HepG2 (cell line): ENCODE results near the gene TMEM14C. TPM values are rescaled to one million over a fixed set of nuclear protein-coding genes. Genes with fewer than 3 reads are reported as not detected.

ENCODE experiments used
- BRD4 ChIP-seq: sonication (generic); formaldehyde crosslinking; IDR thresholded peaks from 2 replicates; pipeline ENCODE4 v1.4.0; 2020; ENCODE audit warnings: missing genetic modification reagents
- GATA4 ChIP-seq: sonication (generic); IDR thresholded peaks from 2 replicates; pipeline ENCODE4 v1.6.1; 2016; ENCODE audit warnings: antibody characterized with exemption, low read depth, borderline replicate concordance
- MAF1 ChIP-seq: sonication (generic); formaldehyde crosslinking; IDR thresholded peaks from 2 replicates; pipeline ENCODE4 v1.5.0; 2020; ENCODE audit warnings: missing genetic modification reagents, borderline replicate concordance
- MTA1 ChIP-seq: sonication (generic); formaldehyde crosslinking; IDR thresholded peaks from 2 replicates; pipeline ENCODE4 v1.4.0; 2020; ENCODE audit warnings: missing genetic modification reagents, mild to moderate bottlenecking, borderline replicate concordance
- MYC ChIP-seq: sonication (generic); formaldehyde crosslinking; IDR thresholded peaks from 2 replicates; pipeline ENCODE4 v1.9.0; 2021; ENCODE audit warnings: missing genetic modification reagents, borderline replicate concordance
- PAX8 ChIP-seq: sonication (generic); formaldehyde crosslinking; IDR thresholded peaks from 2 replicates; pipeline ENCODE4 v1.8.0; 2022; ENCODE audit warnings: mild to moderate bottlenecking, missing genetic modification reagents, borderline replicate concordance
- TARDBP ChIP-seq: sonication (generic); formaldehyde crosslinking; IDR thresholded peaks from 2 replicates; pipeline ENCODE4 v1.8.0; 2022; ENCODE audit warnings: mild to moderate bottlenecking, missing genetic modification reagents
- ZFP36L1 ChIP-seq: sonication (generic); formaldehyde crosslinking; IDR thresholded peaks from 2 replicates; pipeline ENCODE4 v1.8.0; 2022; ENCODE audit warnings: mild to moderate bottlenecking, missing genetic modification reagents, moderate library complexity
- ZNF205 ChIP-seq: IDR thresholded peaks from 2 replicates; pipeline ENCODE4 v1.6.1; 2018; ENCODE audit warnings: missing biosample characterization, missing genetic modification reagents
- ZNF232 ChIP-seq: sonication (generic); formaldehyde crosslinking; IDR thresholded peaks from 2 replicates; pipeline ENCODE4 v1.4.0; 2020; ENCODE audit warnings: missing genetic modification reagents, borderline replicate concordance
- ZNF256 ChIP-seq: sonication (generic); formaldehyde crosslinking; conservative IDR thresholded peaks from 2 replicates; pipeline ENCODE4 v1.4.0; 2020; ENCODE audit warnings: missing genetic modification reagents
- ZNF383 ChIP-seq: sonication (generic); formaldehyde crosslinking; IDR thresholded peaks from 2 replicates; pipeline ENCODE4 v1.4.0; 2020; ENCODE audit warnings: missing genetic modification reagents, mild to moderate bottlenecking, borderline replicate concordance
- ZNF547 ChIP-seq: sonication (generic); formaldehyde crosslinking; IDR thresholded peaks from 2 replicates; pipeline ENCODE4 v1.5.1; 2020; ENCODE audit warnings: mild to moderate bottlenecking, missing genetic modification reagents
- polyA plus RNA-seq, 8 experiments: library from polyadenylated mRNA; depleted of rRNA in 3 of 8; stranded (reverse) in 7 of 8; unstranded in 1 of 8; fragments of >200 nt; fragmentation: Illumina TruSeq in 4 of 8; extraction: Trizol in 4 of 8; gene quantifications; 2 replicates each; pipeline versions ENCODE4 v1.2.1 to v1.2.3, GENCODE V29; 2011 to 2016; ENCODE audit warnings: low read depth in 4 of 8, missing spikeins in 1 of 8, mixed read lengths in 1 of 8; ENCODE audit not compliant: insufficient read depth in 1 of 8
- total RNA-seq, 5 experiments: library from RNA; depleted of rRNA; stranded (reverse); fragments of >200 nt; fragmentation: Illumina TruSeq; extraction: Trizol; gene quantifications; 2 replicates each; pipeline ENCODE4 v1.2.3, GENCODE V29; 2016; ENCODE audit warnings: low read depth in 1 of 5
- TF ChIP-seq, protein P1 (sequence below): sonication (generic); formaldehyde crosslinking; IDR thresholded peaks from 2 replicates; pipeline ENCODE4 v1.4.0; 2020; ENCODE audit warnings: mild to moderate bottlenecking, missing genetic modification reagents
- TF ChIP-seq, protein P2 (sequence below): sonication (generic); formaldehyde crosslinking; conservative IDR thresholded peaks from 2 replicates; pipeline ENCODE4 v1.8.0; 2022; ENCODE audit warnings: mild to moderate bottlenecking, moderate library complexity, missing genetic modification reagents
- TF ChIP-seq, protein P3 (sequence below): sonication (generic); formaldehyde crosslinking; IDR thresholded peaks from 2 replicates; pipeline ENCODE4 v1.5.1; 2020; ENCODE audit warnings: mild to moderate bottlenecking, missing genetic modification reagents, moderate library complexity
- TF ChIP-seq, protein P4 (sequence below): sonication (generic); formaldehyde crosslinking; IDR thresholded peaks from 2 replicates; pipeline ENCODE4 v1.4.0; 2020; ENCODE audit warnings: missing genetic modification reagents
- TF ChIP-seq, protein P5 (sequence below): sonication (generic); formaldehyde crosslinking; IDR thresholded peaks from 2 replicates; pipeline ENCODE4 v1.8.0; 2022; ENCODE audit warnings: missing genetic modification reagents, mild to moderate bottlenecking, moderate library complexity, borderline replicate concordance

The TMEM14C gene
- total and polyA plus RNA-seq, 2 of the 13 experiments (the other 11 are each of a cell fraction or from before 2014, with no cell fraction given): 184 TPM

DNA sequence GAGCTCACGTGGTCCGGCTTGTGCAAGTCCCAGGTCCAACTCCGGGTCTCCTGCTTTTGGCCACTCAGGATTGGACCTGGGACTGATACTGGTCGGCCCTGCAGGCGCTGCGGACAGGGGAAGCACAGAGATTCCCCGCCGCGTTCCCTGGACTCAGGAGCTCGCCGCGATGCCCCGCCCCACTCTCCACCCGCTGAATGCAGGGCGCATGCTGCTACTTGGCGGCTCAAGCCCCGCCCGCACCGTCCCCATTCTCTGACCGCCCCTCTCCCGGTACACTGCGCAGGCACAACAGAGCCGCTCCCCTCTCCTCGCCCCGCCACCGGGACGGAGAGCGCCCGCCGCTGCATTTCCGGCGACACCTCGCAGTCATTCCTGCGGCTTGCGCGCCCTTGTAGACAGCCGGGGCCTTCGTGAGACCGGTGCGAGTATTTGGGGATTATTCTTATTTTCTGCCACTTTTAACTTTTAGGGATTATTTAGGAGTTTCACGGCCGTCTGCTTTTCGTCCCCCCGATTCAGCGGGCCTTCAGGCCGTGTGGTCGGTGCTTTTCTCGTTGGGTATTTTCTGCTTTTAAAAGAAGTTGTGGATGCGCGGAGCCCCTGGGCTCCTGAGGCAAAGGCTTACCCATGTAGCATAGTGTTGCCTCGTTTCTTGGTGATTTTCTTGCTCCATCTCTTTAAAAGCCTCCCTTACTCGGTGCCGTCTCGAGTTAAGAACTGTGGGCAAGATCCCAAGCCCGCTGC lies at the start of gene TMEM14C (continued):
- TF ChIP-seq, protein P1, sequence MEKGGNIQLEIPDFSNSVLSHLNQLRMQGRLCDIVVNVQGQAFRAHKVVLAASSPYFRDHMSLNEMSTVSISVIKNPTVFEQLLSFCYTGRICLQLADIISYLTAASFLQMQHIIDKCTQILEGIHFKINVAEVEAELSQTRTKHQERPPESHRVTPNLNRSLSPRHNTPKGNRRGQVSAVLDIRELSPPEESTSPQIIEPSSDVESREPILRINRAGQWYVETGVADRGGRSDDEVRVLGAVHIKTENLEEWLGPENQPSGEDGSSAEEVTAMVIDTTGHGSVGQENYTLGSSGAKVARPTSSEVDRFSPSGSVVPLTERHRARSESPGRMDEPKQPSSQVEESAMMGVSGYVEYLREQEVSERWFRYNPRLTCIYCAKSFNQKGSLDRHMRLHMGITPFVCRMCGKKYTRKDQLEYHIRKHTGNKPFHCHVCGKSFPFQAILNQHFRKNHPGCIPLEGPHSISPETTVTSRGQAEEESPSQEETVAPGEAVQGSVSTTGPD (CRISPR knock-in tag): no peak
- TF ChIP-seq TARDBP: peak; percentile 88; the same call in 1 of the 2 replicates
- peak; percentile 56; the same call in 1 of the 2 replicates for TF ChIP-seq MAF1 (CRISPR knock-in tag)
- peak; percentile 97 for TF ChIP-seq MTA1 (CRISPR knock-in tag)
- TF ChIP-seq MYC (CRISPR knock-in tag): peak; percentile 96
- TF ChIP-seq, protein P2, sequence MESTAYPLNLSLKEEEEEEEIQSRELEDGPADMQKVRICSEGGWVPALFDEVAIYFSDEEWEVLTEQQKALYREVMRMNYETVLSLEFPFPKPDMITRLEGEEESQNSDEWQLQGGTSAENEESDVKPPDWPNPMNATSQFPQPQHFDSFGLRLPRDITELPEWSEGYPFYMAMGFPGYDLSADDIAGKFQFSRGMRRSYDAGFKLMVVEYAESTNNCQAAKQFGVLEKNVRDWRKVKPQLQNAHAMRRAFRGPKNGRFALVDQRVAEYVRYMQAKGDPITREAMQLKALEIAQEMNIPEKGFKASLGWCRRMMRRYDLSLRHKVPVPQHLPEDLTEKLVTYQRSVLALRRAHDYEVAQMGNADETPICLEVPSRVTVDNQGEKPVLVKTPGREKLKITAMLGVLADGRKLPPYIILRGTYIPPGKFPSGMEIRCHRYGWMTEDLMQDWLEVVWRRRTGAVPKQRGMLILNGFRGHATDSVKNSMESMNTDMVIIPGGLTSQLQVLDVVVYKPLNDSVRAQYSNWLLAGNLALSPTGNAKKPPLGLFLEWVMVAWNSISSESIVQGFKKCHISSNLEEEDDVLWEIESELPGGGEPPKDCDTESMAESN (CRISPR knock-in tag): peak; percentile 90
- TF ChIP-seq BRD4: peak; percentile 61; the same call in 1 of the 2 replicates
- TF ChIP-seq PAX8: peak; percentile 39; the same call in 1 of the 2 replicates
- TF ChIP-seq, protein P3, sequence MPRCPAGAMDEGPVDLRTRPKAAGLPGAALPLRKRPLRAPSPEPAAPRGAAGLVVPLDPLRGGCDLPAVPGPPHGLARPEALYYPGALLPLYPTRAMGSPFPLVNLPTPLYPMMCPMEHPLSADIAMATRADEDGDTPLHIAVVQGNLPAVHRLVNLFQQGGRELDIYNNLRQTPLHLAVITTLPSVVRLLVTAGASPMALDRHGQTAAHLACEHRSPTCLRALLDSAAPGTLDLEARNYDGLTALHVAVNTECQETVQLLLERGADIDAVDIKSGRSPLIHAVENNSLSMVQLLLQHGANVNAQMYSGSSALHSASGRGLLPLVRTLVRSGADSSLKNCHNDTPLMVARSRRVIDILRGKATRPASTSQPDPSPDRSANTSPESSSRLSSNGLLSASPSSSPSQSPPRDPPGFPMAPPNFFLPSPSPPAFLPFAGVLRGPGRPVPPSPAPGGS: peak; percentile 92
- peak; percentile 26; the same call in 1 of the 2 replicates for TF ChIP-seq ZNF256 (CRISPR knock-in tag)
- TF ChIP-seq, protein P4, sequence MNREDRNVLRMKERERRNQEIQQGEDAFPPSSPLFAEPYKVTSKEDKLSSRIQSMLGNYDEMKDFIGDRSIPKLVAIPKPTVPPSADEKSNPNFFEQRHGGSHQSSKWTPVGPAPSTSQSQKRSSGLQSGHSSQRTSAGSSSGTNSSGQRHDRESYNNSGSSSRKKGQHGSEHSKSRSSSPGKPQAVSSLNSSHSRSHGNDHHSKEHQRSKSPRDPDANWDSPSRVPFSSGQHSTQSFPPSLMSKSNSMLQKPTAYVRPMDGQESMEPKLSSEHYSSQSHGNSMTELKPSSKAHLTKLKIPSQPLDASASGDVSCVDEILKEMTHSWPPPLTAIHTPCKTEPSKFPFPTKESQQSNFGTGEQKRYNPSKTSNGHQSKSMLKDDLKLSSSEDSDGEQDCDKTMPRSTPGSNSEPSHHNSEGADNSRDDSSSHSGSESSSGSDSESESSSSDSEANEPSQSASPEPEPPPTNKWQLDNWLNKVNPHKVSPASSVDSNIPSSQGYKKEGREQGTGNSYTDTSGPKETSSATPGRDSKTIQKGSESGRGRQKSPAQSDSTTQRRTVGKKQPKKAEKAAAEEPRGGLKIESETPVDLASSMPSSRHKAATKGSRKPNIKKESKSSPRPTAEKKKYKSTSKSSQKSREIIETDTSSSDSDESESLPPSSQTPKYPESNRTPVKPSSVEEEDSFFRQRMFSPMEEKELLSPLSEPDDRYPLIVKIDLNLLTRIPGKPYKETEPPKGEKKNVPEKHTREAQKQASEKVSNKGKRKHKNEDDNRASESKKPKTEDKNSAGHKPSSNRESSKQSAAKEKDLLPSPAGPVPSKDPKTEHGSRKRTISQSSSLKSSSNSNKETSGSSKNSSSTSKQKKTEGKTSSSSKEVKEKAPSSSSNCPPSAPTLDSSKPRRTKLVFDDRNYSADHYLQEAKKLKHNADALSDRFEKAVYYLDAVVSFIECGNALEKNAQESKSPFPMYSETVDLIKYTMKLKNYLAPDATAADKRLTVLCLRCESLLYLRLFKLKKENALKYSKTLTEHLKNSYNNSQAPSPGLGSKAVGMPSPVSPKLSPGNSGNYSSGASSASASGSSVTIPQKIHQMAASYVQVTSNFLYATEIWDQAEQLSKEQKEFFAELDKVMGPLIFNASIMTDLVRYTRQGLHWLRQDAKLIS (CRISPR knock-in tag): no peak
- peak; percentile 74; the same call in 1 of the 2 replicates for TF ChIP-seq ZNF232
- TF ChIP-seq GATA4: peak; percentile 51; the same call in 1 of the 2 replicates
- TF ChIP-seq ZFP36L1 (CRISPR knock-in tag): peak; percentile 87
- 0 out of 2 replicates have a peak, but pooled peaks have one; percentile 85 for TF ChIP-seq ZNF383 (CRISPR knock-in tag)
- TF ChIP-seq, protein P5, sequence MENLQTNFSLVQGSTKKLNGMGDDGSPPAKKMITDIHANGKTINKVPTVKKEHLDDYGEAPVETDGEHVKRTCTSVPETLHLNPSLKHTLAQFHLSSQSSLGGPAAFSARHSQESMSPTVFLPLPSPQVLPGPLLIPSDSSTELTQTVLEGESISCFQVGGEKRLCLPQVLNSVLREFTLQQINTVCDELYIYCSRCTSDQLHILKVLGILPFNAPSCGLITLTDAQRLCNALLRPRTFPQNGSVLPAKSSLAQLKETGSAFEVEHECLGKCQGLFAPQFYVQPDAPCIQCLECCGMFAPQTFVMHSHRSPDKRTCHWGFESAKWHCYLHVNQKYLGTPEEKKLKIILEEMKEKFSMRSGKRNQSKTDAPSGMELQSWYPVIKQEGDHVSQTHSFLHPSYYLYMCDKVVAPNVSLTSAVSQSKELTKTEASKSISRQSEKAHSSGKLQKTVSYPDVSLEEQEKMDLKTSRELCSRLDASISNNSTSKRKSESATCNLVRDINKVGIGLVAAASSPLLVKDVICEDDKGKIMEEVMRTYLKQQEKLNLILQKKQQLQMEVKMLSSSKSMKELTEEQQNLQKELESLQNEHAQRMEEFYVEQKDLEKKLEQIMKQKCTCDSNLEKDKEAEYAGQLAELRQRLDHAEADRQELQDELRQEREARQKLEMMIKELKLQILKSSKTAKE: peak; percentile 86
- TF ChIP-seq ZNF547 (CRISPR knock-in tag): peak; percentile 89
- peak; percentile 75; the same call in 1 of the 2 replicates for TF ChIP-seq ZNF205 (CRISPR knock-in tag)
